Inflammatory macrophage treated with lipopolysaccharide for 1 hour (primary cell): Measurements from ENCODE around the gene NFATC3.

Experiments
- DNase-seq, 2 donors: peaks; one replicate each; pipeline ENCODE4 v3.0.0-alpha.2; 2020 to 2022

NFATC3 gene

DNA sequence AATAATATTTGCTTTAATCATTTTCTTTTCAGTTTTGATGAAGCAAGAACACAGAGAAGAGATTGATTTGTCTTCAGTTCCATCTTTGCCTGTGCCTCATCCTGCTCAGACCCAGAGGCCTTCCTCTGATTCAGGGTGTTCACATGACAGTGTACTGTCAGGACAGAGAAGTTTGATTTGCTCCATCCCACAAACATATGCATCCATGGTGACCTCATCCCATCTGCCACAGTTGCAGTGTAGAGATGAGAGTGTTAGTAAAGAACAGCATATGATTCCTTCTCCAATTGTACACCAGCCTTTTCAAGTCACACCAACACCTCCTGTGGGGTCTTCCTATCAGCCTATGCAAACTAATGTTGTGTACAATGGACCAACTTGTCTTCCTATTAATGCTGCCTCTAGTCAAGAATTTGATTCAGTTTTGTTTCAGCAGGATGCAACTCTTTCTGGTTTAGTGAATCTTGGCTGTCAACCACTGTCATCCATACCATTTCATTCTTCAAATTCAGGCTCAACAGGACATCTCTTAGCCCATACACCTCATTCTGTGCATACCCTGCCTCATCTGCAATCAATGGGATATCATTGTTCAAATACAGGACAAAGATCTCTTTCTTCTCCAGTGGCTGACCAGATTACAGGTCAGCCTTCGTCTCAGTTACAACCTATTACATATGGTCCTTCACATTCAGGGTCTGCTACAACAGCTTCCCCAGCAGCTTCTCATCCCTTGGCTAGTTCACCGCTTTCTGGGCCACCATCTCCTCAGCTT is 105.8 kb downstream of the NFATC3 start:
- peak; percentile 55 to 84 for DNase-seq

- no peak for DNase-seq
These were observed 109.1 kb downstream of the NFATC3 start for GRCh38 chr16:68194251-68194650.

DNA sequence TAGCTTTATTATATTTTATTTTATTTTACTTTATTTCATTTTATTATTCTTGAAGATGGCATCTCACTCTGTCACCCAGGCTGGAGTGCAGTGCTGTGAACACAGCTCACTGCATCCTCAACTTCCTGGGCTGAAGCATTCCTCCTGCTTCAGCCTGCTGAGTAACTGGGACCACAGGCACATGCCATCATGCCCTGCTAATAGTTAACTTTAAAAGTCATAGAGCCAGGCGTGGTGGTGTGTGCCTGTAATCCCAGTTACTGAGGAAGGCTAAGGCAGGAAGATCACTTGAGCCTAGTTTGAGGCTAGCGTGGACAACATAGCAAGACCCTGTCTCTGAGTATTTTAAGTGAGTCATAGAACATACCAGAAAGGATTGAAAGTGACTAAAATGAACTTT is 112.1 kb downstream of the NFATC3 start:
- DNase-seq = no peak

DNA sequence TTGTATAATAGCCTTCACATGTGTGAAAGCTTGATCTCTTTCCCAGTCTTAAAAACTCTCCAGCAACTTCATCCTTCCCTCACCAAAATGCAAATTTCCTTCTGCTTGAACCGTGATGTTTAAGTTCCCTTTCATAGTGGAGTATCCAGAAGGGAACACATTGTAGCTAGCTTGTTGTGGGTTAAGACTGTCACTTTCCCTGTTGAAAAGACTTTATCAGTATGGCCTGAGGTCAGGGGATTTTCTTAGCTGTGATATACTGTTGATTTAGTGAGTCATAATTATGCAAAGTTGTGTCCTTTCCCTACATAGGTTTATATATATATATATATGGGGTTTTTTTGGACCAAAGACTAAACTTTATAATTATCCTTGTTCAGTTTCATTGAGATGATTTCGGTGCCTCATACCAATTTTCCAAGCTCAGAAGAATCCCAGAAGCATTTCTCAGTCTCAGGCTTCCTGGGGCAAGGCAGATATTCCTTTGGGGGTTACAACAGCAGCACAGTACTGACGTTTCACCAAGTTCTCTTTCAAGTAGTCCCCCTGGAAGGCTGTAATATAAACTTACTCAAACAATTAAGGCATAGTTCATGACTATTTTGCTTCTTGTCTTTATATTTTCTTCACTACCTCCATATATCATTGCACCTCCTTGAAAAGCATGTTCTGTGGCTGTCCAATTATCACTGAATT is 115.1 kb downstream of the NFATC3 start:
- DNase-seq = peak; percentile 9 to 49

DNA sequence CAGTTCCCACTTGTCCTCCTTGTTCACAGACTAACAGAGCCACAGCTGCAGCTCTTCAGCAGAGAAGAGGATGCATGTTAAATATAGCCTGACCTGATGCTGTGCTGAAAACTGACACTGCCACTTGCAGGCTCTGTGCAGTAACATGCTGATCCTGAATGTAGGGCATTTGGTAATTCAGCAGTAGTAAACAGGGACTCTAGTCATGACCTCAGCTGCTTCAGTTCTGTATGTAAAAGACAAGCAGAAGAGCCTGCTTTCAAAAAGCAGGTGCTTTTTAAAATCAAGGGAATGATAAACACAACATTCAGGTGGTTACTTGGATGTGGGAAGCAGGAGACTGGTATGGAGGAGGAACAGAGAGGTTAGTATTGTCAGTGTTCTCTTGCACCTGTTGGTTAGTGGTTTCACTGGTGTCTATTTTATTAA is 116.9 kb downstream of the NFATC3 start:
- no peak for DNase-seq

GRCh38 chr16:68206245-68206644 is 121.1 kb downstream of the NFATC3 start:
- DNase-seq = no peak

GRCh38 chr16:68214726-68215125 is 129.6 kb downstream of the NFATC3 start:
- no peak for DNase-seq

- no peak for DNase-seq
These were observed 130.1 kb downstream of the NFATC3 start for GRCh38 chr16:68215302-68215701.

- DNase-seq = no peak
These were observed 131.1 kb downstream of the NFATC3 start for GRCh38 chr16:68216240-68216639.

DNA sequence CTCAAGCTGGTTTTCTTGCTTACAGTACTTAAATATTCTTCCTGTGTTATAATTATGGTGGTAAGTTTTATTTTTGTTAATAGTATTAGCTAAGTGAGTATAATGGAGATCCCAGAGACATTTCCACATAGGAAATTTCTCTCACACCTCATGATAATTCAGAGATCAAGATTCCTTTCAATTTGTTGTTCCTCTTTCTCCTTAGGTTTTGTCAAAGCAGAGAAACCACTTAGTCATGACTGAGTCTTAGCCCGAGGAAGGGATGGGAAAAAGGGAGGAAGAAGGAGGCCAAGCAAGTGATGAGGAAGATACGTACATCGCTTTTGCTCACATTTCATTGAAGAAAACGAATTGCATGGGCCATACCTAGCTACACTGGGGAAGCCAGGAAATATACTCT is 132.3 kb downstream of the NFATC3 start:
- DNase-seq = peak; percentile 20 to 52

DNA sequence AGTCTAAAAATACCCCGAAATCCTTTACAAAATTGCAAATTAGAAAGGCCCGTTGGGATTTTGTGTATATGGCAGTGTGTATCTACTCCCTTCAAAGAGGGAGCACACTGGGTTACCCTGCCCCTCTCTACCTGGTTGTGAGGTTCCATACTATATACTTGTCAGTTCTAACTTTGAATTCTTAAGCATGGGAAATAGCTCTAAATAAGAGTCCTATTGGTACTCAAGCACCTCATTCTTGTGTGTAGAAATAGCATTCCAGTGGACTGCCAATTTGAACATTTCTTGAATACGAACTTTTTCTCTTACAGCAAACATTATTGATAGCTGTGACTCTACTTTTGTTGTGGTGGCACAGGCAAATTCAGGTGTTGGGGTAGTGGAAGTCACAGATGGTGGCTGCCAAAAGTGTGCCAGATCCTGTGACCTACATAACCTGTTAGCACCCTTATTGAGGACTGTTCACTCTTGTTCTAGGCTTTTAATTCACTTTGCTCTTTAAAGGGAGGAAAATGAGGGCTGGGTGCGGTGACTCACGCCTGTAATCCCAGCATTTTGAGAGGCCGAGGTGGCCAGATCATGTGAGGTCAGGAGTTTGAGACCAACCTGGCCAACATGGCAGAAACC is 134.7 kb downstream of the NFATC3 start:
- DNase-seq = no peak

DNA sequence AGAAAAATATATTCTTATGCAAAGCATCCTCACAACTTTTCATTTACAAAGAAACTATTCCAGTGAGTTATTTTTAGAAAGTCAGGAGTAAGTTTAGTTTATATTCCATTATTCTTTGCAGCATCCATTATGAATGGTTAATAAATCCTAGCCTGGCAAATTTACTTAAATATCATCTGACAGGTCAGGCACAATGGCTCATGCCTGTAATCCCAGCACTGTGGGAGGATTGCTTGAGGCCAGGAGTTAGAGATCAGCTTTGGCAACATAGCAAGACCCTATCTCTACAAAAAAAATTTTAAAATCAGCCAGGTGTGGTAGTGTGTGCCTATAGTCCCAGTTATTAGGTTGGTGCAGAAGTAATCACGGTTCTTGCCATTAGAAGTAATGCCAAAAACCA is 137.9 kb downstream of the NFATC3 start:
- no peak for DNase-seq

- DNase-seq = no peak
These were observed 140.9 kb downstream of the NFATC3 start for GRCh38 chr16:68226116-68226515.

DNA sequence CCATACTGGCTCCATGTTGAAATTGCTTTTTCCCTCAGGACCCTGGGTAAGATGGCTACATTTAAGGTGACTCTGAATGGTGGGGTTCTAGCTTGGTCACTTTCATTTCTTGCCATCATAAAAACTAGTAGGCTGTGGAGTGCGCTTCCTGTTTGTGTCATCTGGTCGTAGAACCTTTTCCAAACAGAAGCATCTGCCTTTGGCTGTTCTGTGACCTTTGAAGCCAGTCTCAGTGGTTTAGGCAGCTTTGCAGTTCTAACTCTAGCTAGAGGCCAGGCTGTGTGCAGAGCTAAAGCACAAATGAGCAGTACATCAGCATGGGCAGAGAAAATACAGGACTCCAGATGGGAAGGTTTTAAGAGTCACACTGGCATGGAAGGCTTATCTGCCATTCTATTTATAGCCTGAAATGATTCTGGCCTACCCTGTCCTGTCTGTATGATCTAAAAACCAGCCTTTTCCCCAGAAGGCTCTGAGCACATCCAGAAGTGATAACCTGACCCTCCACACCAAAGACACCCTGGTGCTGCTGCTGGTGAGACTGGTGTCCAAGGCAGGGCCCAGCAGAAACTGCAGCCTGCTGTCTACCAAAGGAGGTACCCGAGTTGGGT is 142.1 kb downstream of the NFATC3 start:
- DNase-seq = no peak

- no peak for DNase-seq
These were observed 142.8 kb downstream of the NFATC3 start for GRCh38 chr16:68227850-68228553.

DNA sequence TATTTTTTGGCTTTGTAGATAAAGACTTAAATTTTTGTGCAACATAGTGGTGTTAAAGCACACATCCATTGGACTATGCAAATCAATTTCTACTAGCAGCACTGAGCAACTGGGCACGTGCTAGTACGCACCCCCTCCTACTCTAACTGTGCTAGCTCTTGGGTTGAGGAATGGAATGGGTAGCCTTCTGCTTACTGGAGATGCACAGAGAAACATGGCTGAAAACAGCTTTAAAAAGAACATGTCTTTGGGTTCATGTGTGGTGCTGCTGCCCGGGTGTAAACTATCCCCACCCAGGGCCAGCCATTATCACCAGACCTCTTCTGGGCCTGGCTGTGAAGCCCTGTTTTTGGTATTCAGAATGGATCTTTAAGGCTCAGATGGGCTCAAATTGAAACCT is 143.5 kb downstream of the NFATC3 start:
- no peak for DNase-seq

DNA sequence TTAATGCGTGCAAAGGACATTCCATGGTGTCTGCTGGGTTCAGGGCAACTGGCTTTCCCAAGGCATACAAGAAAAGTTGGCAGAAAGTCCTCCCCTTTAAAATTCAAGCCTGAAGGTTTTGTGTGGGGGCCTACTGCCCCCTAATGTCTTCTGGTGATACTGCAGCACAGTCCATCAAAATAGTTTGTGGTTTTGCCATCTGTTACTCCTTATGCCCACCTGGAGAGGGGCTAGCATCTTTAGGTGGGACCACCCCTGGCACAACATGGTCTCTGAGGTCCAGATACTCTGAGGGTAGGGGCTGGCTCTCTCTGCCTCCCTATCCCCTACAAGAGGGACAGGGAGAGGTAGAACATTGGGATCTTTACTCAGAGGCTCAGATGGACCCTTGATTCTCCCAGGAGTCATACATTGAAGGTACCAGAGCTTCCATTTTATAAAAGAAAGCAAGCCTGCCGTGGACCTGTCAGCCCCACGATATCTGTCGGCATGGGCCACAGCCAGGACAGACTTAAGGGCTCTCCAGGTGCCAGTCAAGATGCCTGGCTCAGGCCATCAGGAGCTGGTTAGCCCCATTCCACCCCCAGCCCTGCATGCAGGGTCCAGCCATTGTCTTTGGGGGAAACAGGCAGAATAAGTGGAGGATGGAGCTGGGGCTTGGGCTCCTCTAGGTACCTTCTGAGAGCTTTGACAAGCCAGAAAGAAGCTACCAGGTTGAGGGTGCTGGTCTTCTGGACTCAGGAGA is 144.4 kb downstream of the NFATC3 start:
- DNase-seq = peak in 1 of 2 donors; percentile 67

GRCh38 chr16:68230176-68230571 is 145.0 kb downstream of the NFATC3 start:
- no peak for DNase-seq

DNA sequence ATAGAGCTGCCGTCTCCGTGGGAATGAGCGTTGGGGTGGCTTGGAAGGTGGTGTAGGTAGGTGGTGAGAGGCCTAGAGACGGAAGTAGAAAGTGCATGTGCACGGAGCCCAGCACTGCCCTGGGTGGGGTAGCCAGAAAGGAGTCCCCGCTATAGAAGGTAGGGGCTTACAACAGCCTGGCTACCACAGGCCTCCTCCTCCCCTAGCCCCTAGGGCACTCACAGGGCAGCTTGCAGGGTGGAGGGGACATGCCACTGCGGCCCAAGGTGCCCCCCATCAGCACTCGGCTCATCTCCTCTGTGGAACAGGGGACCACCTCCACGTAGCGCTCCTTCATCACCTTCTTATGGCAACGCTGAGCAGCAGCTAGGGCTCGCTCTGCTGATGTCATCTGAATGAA is 145.8 kb downstream of the NFATC3 start:
- DNase-seq = no peak

GRCh38 chr16:68231384-68232136 is 146.4 kb downstream of the NFATC3 start:
- no peak for DNase-seq

- DNase-seq = no peak
These were observed 147.2 kb downstream of the NFATC3 start for GRCh38 chr16:68232335-68232734.
